ENCODE measurements around the gene PTPRN2. TPM values are rescaled to one million over a fixed set of nuclear protein-coding genes. Genes with fewer than 3 reads are reported as not detected.

Gene PTPRN2
- total and polyA plus RNA-seq, 2 donors (not counting 3 experiments of a cell fraction or from before 2014, with no cell fraction given): 0.62 to 0.88 TPM

DNA sequence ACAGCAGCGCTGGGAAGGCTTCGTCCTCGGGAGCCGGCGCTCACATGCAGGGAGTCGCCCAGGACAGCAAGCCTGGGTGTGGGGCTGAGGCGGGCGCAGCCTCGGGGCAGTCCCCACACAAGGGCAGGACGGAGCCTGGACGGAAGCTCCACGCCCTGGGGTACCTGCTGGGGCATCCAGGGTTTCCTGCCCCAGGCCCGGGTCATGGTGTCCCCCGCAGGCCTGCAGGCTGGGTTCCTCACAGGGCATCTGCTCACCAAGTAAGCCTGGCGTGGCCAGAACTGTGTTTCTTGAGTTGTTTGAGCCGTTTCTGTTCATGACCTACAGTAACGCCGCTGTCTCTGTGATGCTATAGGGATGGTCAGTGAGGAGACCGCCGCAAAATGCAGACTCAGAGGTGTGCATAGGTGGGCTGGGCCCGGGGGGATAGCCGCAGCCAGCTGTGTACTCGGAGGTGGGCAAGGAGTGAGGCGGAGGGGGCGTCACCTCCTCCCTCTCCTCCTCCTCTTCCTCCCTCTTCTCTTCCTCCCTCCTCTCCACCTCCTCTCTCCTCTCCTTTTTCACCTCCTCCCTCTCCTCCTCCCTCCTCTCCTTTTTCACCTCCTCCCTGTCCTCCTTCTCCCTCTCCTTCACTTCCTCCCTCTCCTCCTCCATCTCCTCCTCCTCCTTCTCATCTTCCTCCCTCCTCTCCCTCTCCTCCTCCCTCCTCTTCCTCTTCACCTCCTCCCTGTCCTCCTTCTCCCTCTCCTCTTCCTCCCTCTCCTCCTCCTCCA, 811.9 kb downstream of the PTPRN2 start:
- Histone ChIP-seq H3K9ac (replicated peaks; ENCODE audit: extremely low read depth, insufficient read depth, low read length) (no peak overlapping the region), H3K27me3 (ENCODE audit: control insufficient read depth in 2 of 2, insufficient read depth in 2 of 2, low read length in 2 of 2) (no peaks in the 10 kb centered on the region), H3K4me2 (ENCODE audit: insufficient read depth, low read length) (no peak overlapping the region), H3K27ac (ENCODE audit: insufficient read depth, low read depth, low read length) (no peak overlapping the region), H3K4me3 (replicated peaks in 1 of 3; ENCODE audit: insufficient read depth in 1 of 3, low read depth in 1 of 3, low read length in 3 of 3) (no peak overlapping the region), H3K9me3 (replicated peaks; ENCODE audit: control insufficient read depth, insufficient read depth, low read length) (peaks cover 10% of the 10 kb centered on the region), H3K9me1 (replicated peaks; ENCODE audit: control insufficient read depth, extremely low read depth, insufficient read depth, low read length) (no peaks in the 10 kb centered on the region), H3K36me3 (ENCODE audit: control insufficient read depth in 2 of 2, extremely low read depth in 1 of 2, insufficient read depth in 2 of 2, low read length in 2 of 2) (no peaks in the 10 kb centered on the region), H3K4me1 (ENCODE audit: control insufficient read depth, extremely low read depth, insufficient read depth, low read length) (no peaks in the 10 kb centered on the region), H3K79me2 (ENCODE audit: control insufficient read depth, insufficient read depth, low read length) (no peaks in the 10 kb centered on the region), H2AFZ (ENCODE audit: low read depth, low read length) (no peak overlapping the region), H4K20me1 (replicated peaks; ENCODE audit: control insufficient read depth, extremely low read depth, insufficient read depth, low read length) (no peaks in the 10 kb centered on the region)
- ChIA-PET POLR2A (no interaction called here), CTCF (no interaction called here)
- intact Hi-C loops (cut with micrococcal nuclease) (no loop called here), dilution Hi-C loops (cut with MboI; ENCODE audit: extremely low pct_ligation_motif_present, low sequenced_read_pairs) (no loop called here)
- FAIRE-seq (no peak), DNase-seq (ENCODE audit: low read depth, low spot score) (no peak)
- TF ChIP-seq, protein P1, sequence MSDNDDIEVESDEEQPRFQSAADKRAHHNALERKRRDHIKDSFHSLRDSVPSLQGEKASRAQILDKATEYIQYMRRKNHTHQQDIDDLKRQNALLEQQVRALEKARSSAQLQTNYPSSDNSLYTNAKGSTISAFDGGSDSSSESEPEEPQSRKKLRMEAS (IDR thresholded peaks at IDR 0.05; ENCODE audit: insufficient read depth, insufficient read length): no peak
- TF ChIP-seq EZH2 (IDR thresholded peaks at IDR 0.05; ENCODE audit: borderline replicate concordance, low read depth, low read length, severe bottlenecking) (no peak), GATA2 (IDR thresholded peaks at IDR 0.05; ENCODE audit: insufficient read depth, insufficient read length, low read depth, low read length) (no peak), POLR2AphosphoS5 (IDR thresholded peaks at IDR 0.05; ENCODE audit: insufficient read depth, low read depth, low read length) (no peak), FOS (IDR thresholded peaks at IDR 0.05; ENCODE audit: borderline replicate concordance, insufficient read depth, low read length) (no peak), MYC (IDR thresholded peaks at IDR 0.05; ENCODE audit: low read depth, low read length) (no peak)
- no TSS peak for BruUV-seq (replicated peaks)

DNA sequence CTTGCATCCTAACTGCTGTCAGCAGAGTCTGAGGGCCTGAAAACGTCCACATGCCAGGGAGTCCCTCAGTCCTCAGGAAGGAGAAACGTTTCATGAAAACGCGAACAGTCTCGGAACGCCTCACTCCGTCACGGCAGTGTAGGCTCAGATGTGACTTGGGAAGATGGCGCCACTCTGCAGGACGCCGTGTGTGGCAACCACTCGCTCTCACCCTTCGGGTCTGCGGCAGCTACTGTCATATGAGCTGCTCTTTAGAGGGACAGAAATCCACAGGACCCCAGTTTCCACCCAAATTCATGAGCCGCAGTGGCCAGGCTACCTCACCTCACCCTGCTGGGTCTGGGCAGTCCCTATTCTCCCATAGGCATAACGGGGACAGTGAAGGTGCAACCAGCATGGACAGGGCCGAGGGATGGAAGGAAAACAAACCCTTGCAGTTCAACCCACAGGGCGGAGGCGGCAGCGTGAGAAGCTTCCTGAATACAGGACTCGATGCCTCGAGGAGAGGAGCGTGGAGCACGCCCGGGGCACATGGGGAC, 812.5 kb downstream of the PTPRN2 start:
- no peaks in the 10 kb centered on the region for H3K4me1 ChIP-seq (ENCODE audit: control insufficient read depth, extremely low read depth, insufficient read depth, low read length)
- CTCF ChIA-PET: no interaction called here
- no peaks in the 10 kb centered on the region for H3K9me1 ChIP-seq (replicated peaks; ENCODE audit: control insufficient read depth, extremely low read depth, insufficient read depth, low read length)
- dilution Hi-C loops (cut with MboI; ENCODE audit: extremely low pct_ligation_motif_present, low sequenced_read_pairs) (no loop called here), intact Hi-C loops (cut with micrococcal nuclease) (no loop called here)
- FAIRE-seq: no peak
- H3K27ac ChIP-seq (ENCODE audit: insufficient read depth, low read depth, low read length): no peak overlapping the region
- POLR2A ChIA-PET: no interaction called here
- DNase-seq (ENCODE audit: low read depth, low spot score): no peak
- BruUV-seq (replicated peaks): no TSS peak
- no peaks in the 10 kb centered on the region for H4K20me1 ChIP-seq (replicated peaks; ENCODE audit: control insufficient read depth, extremely low read depth, insufficient read depth, low read length)
- no peak overlapping the region for H2AFZ ChIP-seq (ENCODE audit: low read depth, low read length)
- H3K79me2 ChIP-seq (ENCODE audit: control insufficient read depth, insufficient read depth, low read length): no peaks in the 10 kb centered on the region
- H3K27me3 ChIP-seq (ENCODE audit: control insufficient read depth in 2 of 2, insufficient read depth in 2 of 2, low read length in 2 of 2): no peaks in the 10 kb centered on the region
- peaks cover 9% of the 10 kb centered on the region for H3K9me3 ChIP-seq (replicated peaks; ENCODE audit: control insufficient read depth, insufficient read depth, low read length)
- H3K9ac ChIP-seq (replicated peaks; ENCODE audit: extremely low read depth, insufficient read depth, low read length): no peak overlapping the region
- TF ChIP-seq POLR2AphosphoS5 (IDR thresholded peaks at IDR 0.05; ENCODE audit: insufficient read depth, low read depth, low read length) (no peak), EZH2 (IDR thresholded peaks at IDR 0.05; ENCODE audit: borderline replicate concordance, low read depth, low read length, severe bottlenecking) (no peak), MYC (IDR thresholded peaks at IDR 0.05; ENCODE audit: low read depth, low read length) (no peak), GATA2 (IDR thresholded peaks at IDR 0.05; ENCODE audit: insufficient read depth, insufficient read length, low read depth, low read length) (no peak), FOS (IDR thresholded peaks at IDR 0.05; ENCODE audit: borderline replicate concordance, insufficient read depth, low read length) (no peak), POLR2A (IDR thresholded peaks at IDR 0.05; ENCODE audit: low read depth, low read length) (no peak), JUN (IDR thresholded peaks at IDR 0.05; ENCODE audit: borderline replicate concordance, insufficient read depth, insufficient read length, low read depth) (no peak)
- TF ChIP-seq, protein P2, sequence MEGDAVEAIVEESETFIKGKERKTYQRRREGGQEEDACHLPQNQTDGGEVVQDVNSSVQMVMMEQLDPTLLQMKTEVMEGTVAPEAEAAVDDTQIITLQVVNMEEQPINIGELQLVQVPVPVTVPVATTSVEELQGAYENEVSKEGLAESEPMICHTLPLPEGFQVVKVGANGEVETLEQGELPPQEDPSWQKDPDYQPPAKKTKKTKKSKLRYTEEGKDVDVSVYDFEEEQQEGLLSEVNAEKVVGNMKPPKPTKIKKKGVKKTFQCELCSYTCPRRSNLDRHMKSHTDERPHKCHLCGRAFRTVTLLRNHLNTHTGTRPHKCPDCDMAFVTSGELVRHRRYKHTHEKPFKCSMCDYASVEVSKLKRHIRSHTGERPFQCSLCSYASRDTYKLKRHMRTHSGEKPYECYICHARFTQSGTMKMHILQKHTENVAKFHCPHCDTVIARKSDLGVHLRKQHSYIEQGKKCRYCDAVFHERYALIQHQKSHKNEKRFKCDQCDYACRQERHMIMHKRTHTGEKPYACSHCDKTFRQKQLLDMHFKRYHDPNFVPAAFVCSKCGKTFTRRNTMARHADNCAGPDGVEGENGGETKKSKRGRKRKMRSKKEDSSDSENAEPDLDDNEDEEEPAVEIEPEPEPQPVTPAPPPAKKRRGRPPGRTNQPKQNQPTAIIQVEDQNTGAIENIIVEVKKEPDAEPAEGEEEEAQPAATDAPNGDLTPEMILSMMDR (IDR thresholded peaks at IDR 0.05; ENCODE audit: extremely low read depth in 1 of 2, insufficient read depth in 1 of 2, low read depth in 1 of 2, low read length in 2 of 2): no peak
- TF ChIP-seq, protein P1 (IDR thresholded peaks at IDR 0.05; ENCODE audit: insufficient read depth, insufficient read length): no peak
- no peaks in the 10 kb centered on the region for H3K36me3 ChIP-seq (ENCODE audit: control insufficient read depth in 2 of 2, extremely low read depth in 1 of 2, insufficient read depth in 2 of 2, low read length in 2 of 2)
- H3K4me3 ChIP-seq (replicated peaks in 1 of 3; ENCODE audit: insufficient read depth in 1 of 3, low read depth in 1 of 3, low read length in 3 of 3): no peak overlapping the region
- no peak overlapping the region for H3K4me2 ChIP-seq (ENCODE audit: insufficient read depth, low read length)

Data from endothelial cell of umbilical vein (primary cell).